K562 (cell line): ENCODE results near the gene SMARCB1. TPM values are rescaled to one million over a fixed set of nuclear protein-coding genes. Genes with fewer than 3 reads are reported as not detected.
A peak's percentile ranks its signal among the peaks of the same experiment; 100 is the strongest.

Experiments used
- ATAC-seq: fragments of 200-7000 bp; cut with Tn5 transposase; 3 replicates; pipeline ENCODE4 v1.9.1; 2020; ENCODE audit warnings: moderate library complexity
- BruUV-seq: library from RNA; stranded (reverse); fragments of 400-500 nt; replicated peaks from 2 replicates; lab custom pipeline; 2021; lab: Mats Ljungman, UMichigan
- CTCF ChIA-PET: fragments of 300-600 bp; formaldehyde crosslinking; extraction: SDS; loops from one replicate; lab custom pipeline; 2021; ENCODE audit warnings: low intra/inter-chr PET ratio; lab: Yijun Ruan, JAX
- POLR2A ChIA-PET: fragments of 300-600, 350-650 bp; sonication (Branson Sonifier 250); formaldehyde crosslinking; extraction: SDS; loops from one replicate; lab custom pipeline; 2021; ENCODE audit warnings: antibody characterized with exemption, inconsistent platforms; lab: Yijun Ruan, JAX
- DNase-seq, 4 experiments: peaks; one replicate each; pipeline versions ENCODE4 v3.0.0 to v3.0.0-alpha.2; 2011 to 2018; ENCODE audit warnings: low spot score in 3 of 4, mixed read lengths in 3 of 4; ENCODE audit errors: extremely low read depth in 1 of 4
- FAIRE-seq: peaks from 2 replicates; lab custom pipeline; 2011; peaks lifted over from hg19 to GRCh38; lab: Jason Lieb, UNC
- H2AFZ ChIP-seq: 2 replicates; pipeline ENCODE4 v1.6.0; 2011; ENCODE audit warnings: low read depth, low read length, control low read depth, inconsistent platforms
- H3K27ac ChIP-seq: fragments of 200-600 bp; 3 replicates; pipeline ENCODE4 v1.8.0; 2011; ENCODE audit warnings: low read depth, mild to moderate bottlenecking, control low read depth, inconsistent platforms, low read length, moderate library complexity, mixed read lengths; ENCODE audit errors: extremely low read depth
- H3K27me3 ChIP-seq, 2 experiments: fragments of 300-600 bp in 1 of 2; 2 replicates in 1 of 2; 3 replicates in 1 of 2; pipeline versions ENCODE4 v1.6.0 to v1.8.0; 2011; ENCODE audit warnings: inconsistent platforms in 2 of 2, low read length in 2 of 2, mild to moderate bottlenecking in 1 of 2, mixed read lengths in 1 of 2, moderate library complexity in 1 of 2; ENCODE audit not compliant: control insufficient read depth in 2 of 2, insufficient read depth in 2 of 2
- H3K36me3 ChIP-seq: fragments of 300-600 bp; 3 replicates; pipeline ENCODE4 v1.8.0; 2011; ENCODE audit warnings: mild to moderate bottlenecking, low read length, inconsistent platforms; ENCODE audit not compliant: control insufficient read depth, insufficient read depth
- H3K4me1 ChIP-seq, 2 experiments: fragments of 200-600 bp in 1 of 2; replicated peaks in 1 of 2; 2 replicates in 1 of 2; 3 replicates in 1 of 2; pipeline versions ENCODE4 v1.5.1 to v1.8.0; 2011; ENCODE audit warnings: inconsistent platforms in 2 of 2, low read length in 2 of 2, mild to moderate bottlenecking in 1 of 2, mixed read lengths in 1 of 2, moderate library complexity in 1 of 2; ENCODE audit not compliant: control insufficient read depth in 2 of 2, insufficient read depth in 2 of 2
- H3K4me2 ChIP-seq: 2 replicates; pipeline ENCODE4 v1.6.1; 2011; ENCODE audit warnings: low read length, control low read depth, inconsistent platforms, mixed read lengths; ENCODE audit not compliant: insufficient read depth
- H3K4me3 ChIP-seq: fragments of 200-600 bp; sonication (generic), shearing (Covaris generic); 2 replicates; pipeline ENCODE4 v1.5.1; 2016; ENCODE audit warnings: control low read depth, inconsistent platforms
- H3K79me2 ChIP-seq: fragments of 200-600 bp; 3 replicates; pipeline ENCODE4 v1.8.0; 2011; ENCODE audit warnings: low read length, inconsistent platforms; ENCODE audit not compliant: control insufficient read depth, insufficient read depth
- H3K9ac ChIP-seq, 2 experiments: 2 replicates each; pipeline versions ENCODE4 v1.6.0 to v1.6.1; 2011; ENCODE audit warnings: low read depth in 2 of 2, low read length in 2 of 2, control low read depth in 1 of 2, inconsistent platforms in 1 of 2, mild to moderate bottlenecking in 1 of 2, mixed read lengths in 1 of 2; ENCODE audit not compliant: insufficient read depth in 1 of 2
- H3K9me1 ChIP-seq: one replicate; pipeline ENCODE4 v1.6.0; 2011; ENCODE audit warnings: inconsistent platforms, mild to moderate bottlenecking, low read length, moderate library complexity; ENCODE audit not compliant: control insufficient read depth, insufficient read depth
- H3K9me3 ChIP-seq: replicated peaks from 2 replicates; pipeline ENCODE4 v1.5.1; 2011; ENCODE audit warnings: low read depth, low read length, inconsistent platforms; ENCODE audit not compliant: control insufficient read depth, insufficient read depth
- H4K20me1 ChIP-seq: replicated peaks from 2 replicates; pipeline ENCODE4 v1.6.1; 2011; ENCODE audit warnings: low read length, inconsistent platforms, mixed read lengths; ENCODE audit not compliant: control insufficient read depth, insufficient read depth
- POLR2G ChIP-seq: fragments of 200-400 bp; formaldehyde crosslinking; IDR thresholded peaks from 2 replicates; pipeline ENCODE4 v1.6.1; 2017; ENCODE audit warnings: low read depth, mild to moderate bottlenecking, antibody characterized with exemption, low read length, moderate library complexity
- WGBS: fragments of 100-300 bp; shearing (Covaris generic); methylation state at CpG from one replicate; pipeline ENCODE4 v1.1.6; 2016; ENCODE audit warnings: low coverage, mixed read lengths; ENCODE audit not compliant: insufficient coverage; ENCODE audit errors: missing lambda C conversion rate; 5-methylcytosine and 5-hydroxymethylcytosine counted together
- in situ Hi-C: fragments of 300-500 bp; cut with MboI; formaldehyde crosslinking; loops from 4 replicates; pipeline ENCODE4 v1.15.0; 2018; ENCODE audit warnings: inconsistent platforms, mixed read lengths
- intact Hi-C: fragments of 100-400 bp; cut with micrococcal nuclease; formaldehyde crosslinking; loops from 2 replicates; pipeline ENCODE4 v1.14.2; 2022
- polyA plus RNA-seq, 8 experiments: library from polyadenylated mRNA; depleted of rRNA in 4 of 8; stranded (reverse) in 5 of 8; unstranded in 3 of 8; fragments of >200 nt; fragmentation: Nextera tagmentation in 2 of 8; fragmentation: Illumina TruSeq in 1 of 8; extraction: Ambion mirVana in 2 of 8; extraction: Trizol in 1 of 8; gene quantifications; 2 replicates each; pipeline versions ENCODE4 v1.2.1 to v1.2.3, GENCODE V29; 2011 to 2014; ENCODE audit warnings: inconsistent platforms in 1 of 8, missing spikeins in 1 of 8
- total RNA-seq, 7 experiments: library from RNA; depleted of rRNA in 6 of 7; stranded (reverse); fragments of >200 nt in 6 of 7; fragmentation: Illumina TruSeq in 2 of 7; extraction: Trizol in 2 of 7; gene quantifications; 2 replicates each; pipeline versions ENCODE4 v1.2.1 to v1.2.3, GENCODE V29; 2011 to 2021; ENCODE audit warnings: low replicate concordance in 1 of 7
- TF ChIP-seq, protein P1 (sequence below): fragments of 450-650 bp; conservative IDR thresholded peaks from 2 replicates; pipeline ENCODE4 v1.6.1; 2016; ENCODE audit warnings: missing genetic modification characterization, low read depth, mild to moderate bottlenecking, missing compliant biosample characterization, moderate library complexity

Gene SMARCB1
- total and polyA plus RNA-seq, 9 of the 15 experiments (the other 6 are each of a cell fraction or from before 2014, with no cell fraction given) = 1.2 to 113 (median 65.4) TPM

DNA sequence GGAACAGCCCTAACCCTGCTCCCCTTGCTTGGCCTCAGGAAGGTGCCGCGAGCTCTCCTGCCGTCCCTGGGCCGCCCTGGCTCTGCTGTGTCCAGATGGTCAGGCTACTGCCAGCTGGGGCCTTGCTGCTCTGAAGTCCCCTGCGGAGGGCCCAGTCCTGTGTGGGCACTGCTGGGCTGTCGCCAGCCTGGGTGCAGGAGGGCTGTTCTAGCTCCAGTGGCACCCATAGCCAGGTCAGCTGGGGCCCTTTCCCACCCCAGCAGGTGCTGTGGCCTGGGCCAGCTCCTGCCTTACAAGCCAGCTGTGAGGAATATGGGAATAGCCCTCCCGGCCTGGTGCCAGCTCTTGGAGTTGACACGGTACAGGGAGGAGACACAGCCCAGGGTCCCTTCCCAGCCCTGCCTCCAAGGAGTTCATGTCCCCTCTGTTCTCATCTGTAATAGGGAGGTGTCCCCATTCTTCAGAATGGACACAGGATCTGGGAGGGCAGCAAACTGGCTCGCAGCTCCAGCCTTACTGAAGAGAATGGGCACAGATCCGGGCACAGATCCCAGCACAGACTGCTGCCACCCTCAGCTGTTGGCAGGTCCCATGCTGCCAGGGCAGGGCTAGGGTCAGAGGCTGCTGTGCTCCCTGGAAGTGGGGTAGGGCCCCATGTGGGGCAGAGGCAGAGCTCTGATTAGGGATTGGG, 48.2 kb downstream of the SMARCB1 start:
- H3K27me3 ChIP-seq = no peaks in the 10 kb centered on the region
- intact Hi-C loops = no loop called here
- ChIA-PET CTCF (no interaction called here), POLR2A (interaction anchor here (0.7 to 1.5 kb wide), 5 partner anchors 8 to 216 kb away, joined by 3 to 5 read pairs (median 4); no protein-coding TSS in a partner anchor)
- H3K4me1 ChIP-seq = peaks cover 2 to 39% of the 10 kb centered on the region in 2 experiments; a peak in 4 of 5 replicates
- H4K20me1 ChIP-seq = no peaks in the 10 kb centered on the region; the same call in 1 of the 2 replicates
- peak overlapping the region in 1 of 2 experiments; percentile 26; a peak in 1 of 4 replicates for H3K9ac ChIP-seq
- TF ChIP-seq, protein P1, sequence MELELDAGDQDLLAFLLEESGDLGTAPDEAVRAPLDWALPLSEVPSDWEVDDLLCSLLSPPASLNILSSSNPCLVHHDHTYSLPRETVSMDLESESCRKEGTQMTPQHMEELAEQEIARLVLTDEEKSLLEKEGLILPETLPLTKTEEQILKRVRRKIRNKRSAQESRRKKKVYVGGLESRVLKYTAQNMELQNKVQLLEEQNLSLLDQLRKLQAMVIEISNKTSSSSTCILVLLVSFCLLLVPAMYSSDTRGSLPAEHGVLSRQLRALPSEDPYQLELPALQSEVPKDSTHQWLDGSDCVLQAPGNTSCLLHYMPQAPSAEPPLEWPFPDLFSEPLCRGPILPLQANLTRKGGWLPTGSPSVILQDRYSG = no peak
- 0 out of 2 replicates have a peak, but pooled peaks have one; percentile 7 for TF ChIP-seq POLR2G
- BruUV-seq = no TSS peak
- H3K27ac ChIP-seq = no peak overlapping the region
- in situ Hi-C loops = no loop called here
- no peak overlapping the region for H3K4me3 ChIP-seq
- peaks cover 42% of the 10 kb centered on the region; the same call in 2 of the 3 replicates for H3K36me3 ChIP-seq
- DNase-seq (no peak), FAIRE-seq (no peak), ATAC-seq (no peak)
- no peak overlapping the region for H3K4me2 ChIP-seq
- no peaks in the 10 kb centered on the region for H3K9me1 ChIP-seq
- 88% methylated on average over 2 of the region's 10 CpGs for WGBS
- no peak overlapping the region for H2AFZ ChIP-seq
- no peaks in the 10 kb centered on the region for H3K9me3 ChIP-seq
- no peaks in the 10 kb centered on the region for H3K79me2 ChIP-seq
